HepG2 (cell line): Measurements from ENCODE around the gene OPN1LW.

Experiments used
- ADNP ChIP-seq: sonication (generic); formaldehyde crosslinking; IDR thresholded peaks from 2 replicates; pipeline ENCODE4 v1.4.0; 2020; ENCODE audit warnings: missing genetic modification reagents
- BCL6 ChIP-seq: IDR thresholded peaks from 2 replicates; pipeline ENCODE4 v1.6.1; 2016; ENCODE audit warnings: missing genetic modification reagents, missing compliant biosample characterization
- CEBPB ChIP-seq: IDR thresholded peaks from 2 replicates; pipeline ENCODE4 v1.6.1; 2011; ENCODE audit warnings: low read depth, low read length, improper control_type of control experiment, borderline replicate concordance
- EZH2 ChIP-seq: conservative IDR thresholded peaks from 2 replicates; pipeline ENCODE4 v1.6.1; 2012; ENCODE audit warnings: mild to moderate bottlenecking, low read depth, low read length, moderate library complexity
- KLF16 ChIP-seq, 2 experiments: sonication (generic) in 1 of 2; formaldehyde crosslinking in 1 of 2; IDR thresholded peaks; 2 replicates each; pipeline versions ENCODE4 v1.6.1 to v1.8.0; 2016 to 2023; ENCODE audit warnings: missing genetic modification reagents in 2 of 2, missing compliant biosample characterization in 1 of 2
- ZFP36L2 ChIP-seq: sonication (generic); formaldehyde crosslinking; IDR thresholded peaks from 2 replicates; pipeline ENCODE4 v1.4.0; 2020; ENCODE audit warnings: missing genetic modification reagents
- ZNF24 ChIP-seq: fragments of 450-650 bp; IDR thresholded peaks from 2 replicates; pipeline ENCODE4 v1.6.1; 2017; ENCODE audit warnings: antibody characterized with exemption, mild to moderate bottlenecking
- ZNF253 ChIP-seq: sonication (generic); formaldehyde crosslinking; IDR thresholded peaks from 2 replicates; pipeline ENCODE4 v1.8.0; 2022; ENCODE audit warnings: mild to moderate bottlenecking, missing genetic modification reagents, borderline replicate concordance
- ZNF589 ChIP-seq: sonication (generic); formaldehyde crosslinking; conservative IDR thresholded peaks from 2 replicates; pipeline ENCODE4 v1.8.0; 2022; ENCODE audit warnings: mild to moderate bottlenecking, moderate library complexity, missing genetic modification reagents
- TF ChIP-seq, protein P1 (sequence below): sonication (generic); formaldehyde crosslinking; IDR thresholded peaks from 2 replicates; pipeline ENCODE4 v1.4.0; 2020; ENCODE audit warnings: missing genetic modification reagents
- TF ChIP-seq, protein P2 (sequence below): sonication (generic); formaldehyde crosslinking; IDR thresholded peaks from 2 replicates; pipeline ENCODE4 v1.5.0; 2020; ENCODE audit warnings: mild to moderate bottlenecking, missing genetic modification reagents, moderate library complexity
- TF ChIP-seq, protein P3 (sequence below): sonication (generic); formaldehyde crosslinking; IDR thresholded peaks from 2 replicates; pipeline ENCODE4 v1.9.0; 2021; ENCODE audit warnings: missing genetic modification reagents, borderline replicate concordance
- TF ChIP-seq, protein P4 (sequence below): sonication (generic); formaldehyde crosslinking; IDR thresholded peaks from 2 replicates; pipeline ENCODE4 v1.4.0; 2020; ENCODE audit warnings: missing genetic modification reagents
- TF ChIP-seq, protein P5 (sequence below): sonication (generic); formaldehyde crosslinking; IDR thresholded peaks from 2 replicates; pipeline ENCODE4 v1.4.0; 2020; ENCODE audit warnings: low read depth, missing genetic modification reagents

DNA sequence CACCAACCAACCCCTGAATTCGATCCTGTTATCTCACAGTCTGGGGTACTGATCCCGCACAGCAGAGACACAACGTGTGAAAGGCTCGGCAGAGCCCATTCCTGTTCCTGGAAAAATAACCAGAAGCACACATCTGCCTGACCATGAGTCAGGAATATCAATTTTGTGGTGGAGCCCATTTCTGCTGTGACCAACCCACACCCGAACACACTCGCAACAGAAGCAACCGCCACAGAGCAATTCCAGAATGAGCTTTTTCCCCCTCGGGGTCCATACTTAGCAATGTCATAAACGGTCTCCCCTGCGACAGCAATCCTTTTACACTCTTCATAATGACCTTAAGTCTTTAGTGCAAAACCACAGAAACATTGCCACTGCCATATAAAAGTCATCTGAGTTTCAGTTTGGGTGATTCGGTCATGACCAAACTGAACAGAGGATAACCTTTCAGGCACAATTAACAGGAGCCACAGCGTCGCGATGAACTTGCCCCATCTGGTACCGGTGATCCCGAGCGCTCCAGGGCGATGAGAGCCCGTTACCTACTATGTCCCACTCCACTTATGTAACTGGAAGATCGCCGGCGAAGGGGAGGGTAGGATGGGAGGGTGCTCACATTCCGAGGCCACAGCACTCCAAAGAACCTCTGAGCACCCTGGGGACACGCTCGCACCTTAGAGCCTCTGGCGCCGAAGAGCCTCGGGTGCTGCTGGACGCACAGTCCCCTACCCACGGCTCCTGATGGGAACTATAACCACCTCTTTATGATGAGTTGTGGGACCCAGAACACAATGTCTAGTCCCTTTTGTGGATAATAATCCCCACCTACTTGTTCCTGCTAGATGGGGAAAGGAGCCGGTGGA lies 47.7 kb upstream of the OPN1LW start:
- TF ChIP-seq ZNF589 (no peak), KLF16 (CRISPR knock-in tag; IDR thresholded peaks at IDR 0.05) (no peak), ZFP36L2 (CRISPR knock-in tag) (no peak), ZNF24 (no peak), CEBPB (no peak), BCL6 (CRISPR knock-in tag) (no peak), EZH2 (no peak), ADNP (CRISPR knock-in tag) (no peak), ZNF253 (no peak)
- TF ChIP-seq, protein P1, sequence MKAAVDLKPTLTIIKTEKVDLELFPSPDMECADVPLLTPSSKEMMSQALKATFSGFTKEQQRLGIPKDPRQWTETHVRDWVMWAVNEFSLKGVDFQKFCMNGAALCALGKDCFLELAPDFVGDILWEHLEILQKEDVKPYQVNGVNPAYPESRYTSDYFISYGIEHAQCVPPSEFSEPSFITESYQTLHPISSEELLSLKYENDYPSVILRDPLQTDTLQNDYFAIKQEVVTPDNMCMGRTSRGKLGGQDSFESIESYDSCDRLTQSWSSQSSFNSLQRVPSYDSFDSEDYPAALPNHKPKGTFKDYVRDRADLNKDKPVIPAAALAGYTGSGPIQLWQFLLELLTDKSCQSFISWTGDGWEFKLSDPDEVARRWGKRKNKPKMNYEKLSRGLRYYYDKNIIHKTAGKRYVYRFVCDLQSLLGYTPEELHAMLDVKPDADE (CRISPR knock-in tag): no peak
- TF ChIP-seq, protein P2, sequence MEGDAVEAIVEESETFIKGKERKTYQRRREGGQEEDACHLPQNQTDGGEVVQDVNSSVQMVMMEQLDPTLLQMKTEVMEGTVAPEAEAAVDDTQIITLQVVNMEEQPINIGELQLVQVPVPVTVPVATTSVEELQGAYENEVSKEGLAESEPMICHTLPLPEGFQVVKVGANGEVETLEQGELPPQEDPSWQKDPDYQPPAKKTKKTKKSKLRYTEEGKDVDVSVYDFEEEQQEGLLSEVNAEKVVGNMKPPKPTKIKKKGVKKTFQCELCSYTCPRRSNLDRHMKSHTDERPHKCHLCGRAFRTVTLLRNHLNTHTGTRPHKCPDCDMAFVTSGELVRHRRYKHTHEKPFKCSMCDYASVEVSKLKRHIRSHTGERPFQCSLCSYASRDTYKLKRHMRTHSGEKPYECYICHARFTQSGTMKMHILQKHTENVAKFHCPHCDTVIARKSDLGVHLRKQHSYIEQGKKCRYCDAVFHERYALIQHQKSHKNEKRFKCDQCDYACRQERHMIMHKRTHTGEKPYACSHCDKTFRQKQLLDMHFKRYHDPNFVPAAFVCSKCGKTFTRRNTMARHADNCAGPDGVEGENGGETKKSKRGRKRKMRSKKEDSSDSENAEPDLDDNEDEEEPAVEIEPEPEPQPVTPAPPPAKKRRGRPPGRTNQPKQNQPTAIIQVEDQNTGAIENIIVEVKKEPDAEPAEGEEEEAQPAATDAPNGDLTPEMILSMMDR (CRISPR knock-in tag): no peak
- TF ChIP-seq, protein P3, sequence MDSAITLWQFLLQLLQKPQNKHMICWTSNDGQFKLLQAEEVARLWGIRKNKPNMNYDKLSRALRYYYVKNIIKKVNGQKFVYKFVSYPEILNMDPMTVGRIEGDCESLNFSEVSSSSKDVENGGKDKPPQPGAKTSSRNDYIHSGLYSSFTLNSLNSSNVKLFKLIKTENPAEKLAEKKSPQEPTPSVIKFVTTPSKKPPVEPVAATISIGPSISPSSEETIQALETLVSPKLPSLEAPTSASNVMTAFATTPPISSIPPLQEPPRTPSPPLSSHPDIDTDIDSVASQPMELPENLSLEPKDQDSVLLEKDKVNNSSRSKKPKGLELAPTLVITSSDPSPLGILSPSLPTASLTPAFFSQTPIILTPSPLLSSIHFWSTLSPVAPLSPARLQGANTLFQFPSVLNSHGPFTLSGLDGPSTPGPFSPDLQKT (CRISPR knock-in tag): no peak
- TF ChIP-seq, protein P4, sequence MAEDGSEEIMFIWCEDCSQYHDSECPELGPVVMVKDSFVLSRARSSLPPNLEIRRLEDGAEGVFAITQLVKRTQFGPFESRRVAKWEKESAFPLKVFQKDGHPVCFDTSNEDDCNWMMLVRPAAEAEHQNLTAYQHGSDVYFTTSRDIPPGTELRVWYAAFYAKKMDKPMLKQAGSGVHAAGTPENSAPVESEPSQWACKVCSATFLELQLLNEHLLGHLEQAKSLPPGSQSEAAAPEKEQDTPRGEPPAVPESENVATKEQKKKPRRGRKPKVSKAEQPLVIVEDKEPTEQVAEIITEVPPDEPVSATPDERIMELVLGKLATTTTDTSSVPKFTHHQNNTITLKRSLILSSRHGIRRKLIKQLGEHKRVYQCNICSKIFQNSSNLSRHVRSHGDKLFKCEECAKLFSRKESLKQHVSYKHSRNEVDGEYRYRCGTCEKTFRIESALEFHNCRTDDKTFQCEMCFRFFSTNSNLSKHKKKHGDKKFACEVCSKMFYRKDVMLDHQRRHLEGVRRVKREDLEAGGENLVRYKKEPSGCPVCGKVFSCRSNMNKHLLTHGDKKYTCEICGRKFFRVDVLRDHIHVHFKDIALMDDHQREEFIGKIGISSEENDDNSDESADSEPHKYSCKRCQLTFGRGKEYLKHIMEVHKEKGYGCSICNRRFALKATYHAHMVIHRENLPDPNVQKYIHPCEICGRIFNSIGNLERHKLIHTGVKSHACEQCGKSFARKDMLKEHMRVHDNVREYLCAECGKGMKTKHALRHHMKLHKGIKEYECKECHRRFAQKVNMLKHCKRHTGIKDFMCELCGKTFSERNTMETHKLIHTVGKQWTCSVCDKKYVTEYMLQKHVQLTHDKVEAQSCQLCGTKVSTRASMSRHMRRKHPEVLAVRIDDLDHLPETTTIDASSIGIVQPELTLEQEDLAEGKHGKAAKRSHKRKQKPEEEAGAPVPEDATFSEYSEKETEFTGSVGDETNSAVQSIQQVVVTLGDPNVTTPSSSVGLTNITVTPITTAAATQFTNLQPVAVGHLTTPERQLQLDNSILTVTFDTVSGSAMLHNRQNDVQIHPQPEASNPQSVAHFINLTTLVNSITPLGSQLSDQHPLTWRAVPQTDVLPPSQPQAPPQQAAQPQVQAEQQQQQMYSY (CRISPR knock-in tag): no peak
- TF ChIP-seq, protein P5, sequence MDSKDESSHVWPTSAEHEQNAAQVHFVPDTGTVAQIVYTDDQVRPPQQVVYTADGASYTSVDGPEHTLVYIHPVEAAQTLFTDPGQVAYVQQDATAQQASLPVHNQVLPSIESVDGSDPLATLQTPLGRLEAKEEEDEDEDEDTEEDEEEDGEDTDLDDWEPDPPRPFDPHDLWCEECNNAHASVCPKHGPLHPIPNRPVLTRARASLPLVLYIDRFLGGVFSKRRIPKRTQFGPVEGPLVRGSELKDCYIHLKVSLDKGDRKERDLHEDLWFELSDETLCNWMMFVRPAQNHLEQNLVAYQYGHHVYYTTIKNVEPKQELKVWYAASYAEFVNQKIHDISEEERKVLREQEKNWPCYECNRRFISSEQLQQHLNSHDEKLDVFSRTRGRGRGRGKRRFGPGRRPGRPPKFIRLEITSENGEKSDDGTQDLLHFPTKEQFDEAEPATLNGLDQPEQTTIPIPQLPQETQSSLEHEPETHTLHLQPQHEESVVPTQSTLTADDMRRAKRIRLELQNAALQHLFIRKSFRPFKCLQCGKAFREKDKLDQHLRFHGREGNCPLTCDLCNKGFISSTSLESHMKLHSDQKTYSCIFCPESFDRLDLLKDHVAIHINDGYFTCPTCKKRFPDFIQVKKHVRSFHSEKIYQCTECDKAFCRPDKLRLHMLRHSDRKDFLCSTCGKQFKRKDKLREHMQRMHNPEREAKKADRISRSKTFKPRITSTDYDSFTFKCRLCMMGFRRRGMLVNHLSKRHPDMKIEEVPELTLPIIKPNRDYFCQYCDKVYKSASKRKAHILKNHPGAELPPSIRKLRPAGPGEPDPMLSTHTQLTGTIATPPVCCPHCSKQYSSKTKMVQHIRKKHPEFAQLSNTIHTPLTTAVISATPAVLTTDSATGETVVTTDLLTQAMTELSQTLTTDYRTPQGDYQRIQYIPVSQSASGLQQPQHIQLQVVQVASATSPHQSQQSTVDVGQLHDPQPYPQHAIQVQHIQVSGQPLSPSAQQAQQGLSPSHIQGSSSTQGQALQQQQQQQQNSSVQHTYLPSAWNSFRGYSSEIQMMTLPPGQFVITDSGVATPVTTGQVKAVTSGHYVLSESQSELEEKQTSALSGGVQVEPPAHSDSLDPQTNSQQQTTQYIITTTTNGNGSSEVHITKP (CRISPR knock-in tag): no peak
